Adipocyte (in vitro differentiated cells): ENCODE results near the gene SYNRG.
"Not testable (repeated sequence)": the region's sequence is repeated elsewhere in the genome, so short reads cannot be mapped to it uniquely, and the experiment has no call there.

ENCODE experiments used
- DNase-seq: peaks from one replicate; pipeline ENCODE4 v3.0.0-alpha.2; 2015; ENCODE audit warnings: low read depth
- H3K27me3 ChIP-seq: replicated peaks from 2 replicates; pipeline ENCODE4 v1.7.0; 2013; ENCODE audit warnings: mild to moderate bottlenecking, low read length, moderate library complexity; ENCODE audit not compliant: control insufficient read depth, insufficient read depth
- H3K36me3 ChIP-seq: 2 replicates; pipeline ENCODE4 v1.7.0; 2013; ENCODE audit warnings: low read length, mild to moderate bottlenecking, moderate library complexity; ENCODE audit not compliant: control insufficient read depth, insufficient read depth, severe bottlenecking
- H3K4me1 ChIP-seq: 2 replicates; pipeline ENCODE4 v1.7.0; 2013; ENCODE audit warnings: mild to moderate bottlenecking, low read length, moderate library complexity; ENCODE audit not compliant: control insufficient read depth, insufficient read depth
- H3K4me3 ChIP-seq: 2 replicates; pipeline ENCODE4 v1.7.0; 2013; ENCODE audit warnings: mild to moderate bottlenecking, low read length, moderate library complexity
- H3K9ac ChIP-seq: 2 replicates; pipeline ENCODE4 v1.7.0; 2013; ENCODE audit warnings: mild to moderate bottlenecking, low read length, moderate library complexity
- H3K9me3 ChIP-seq: 2 replicates; pipeline ENCODE4 v1.7.0; 2013; ENCODE audit warnings: mild to moderate bottlenecking, low read length, moderate library complexity; ENCODE audit not compliant: control insufficient read depth

The SYNRG gene

DNA sequence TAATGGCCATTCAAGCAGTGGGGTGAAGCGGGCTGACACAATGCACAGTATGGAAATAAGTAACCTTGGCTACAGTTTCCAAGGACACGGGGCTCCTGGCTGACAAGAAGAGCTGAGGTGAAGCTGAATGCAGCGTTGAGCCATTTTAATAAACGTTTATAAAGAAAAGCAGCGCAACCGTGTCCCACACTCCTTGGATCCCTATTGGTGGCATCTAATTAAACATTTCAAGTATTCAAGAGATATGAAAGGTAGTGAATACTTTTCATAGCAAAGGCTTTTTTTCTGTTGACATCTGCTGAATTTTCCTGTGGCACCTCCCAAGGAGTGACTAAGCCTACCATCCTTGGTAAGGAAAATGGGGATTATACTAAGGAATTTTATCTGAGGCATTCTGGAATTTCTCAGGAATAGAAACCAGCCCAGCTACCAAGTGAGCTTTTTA is 93.1 kb downstream of the SYNRG start:
- DNase-seq, result no peak
- Histone ChIP-seq H3K27me3 (no peaks in the 10 kb centered on the region), H3K4me1 (no peaks in the 10 kb centered on the region), H3K9me3 (no peaks in the 10 kb centered on the region), H3K4me3 (no peak overlapping the region), H3K36me3 (peaks cover 75% of the 10 kb centered on the region), H3K9ac (no peak overlapping the region)

DNA sequence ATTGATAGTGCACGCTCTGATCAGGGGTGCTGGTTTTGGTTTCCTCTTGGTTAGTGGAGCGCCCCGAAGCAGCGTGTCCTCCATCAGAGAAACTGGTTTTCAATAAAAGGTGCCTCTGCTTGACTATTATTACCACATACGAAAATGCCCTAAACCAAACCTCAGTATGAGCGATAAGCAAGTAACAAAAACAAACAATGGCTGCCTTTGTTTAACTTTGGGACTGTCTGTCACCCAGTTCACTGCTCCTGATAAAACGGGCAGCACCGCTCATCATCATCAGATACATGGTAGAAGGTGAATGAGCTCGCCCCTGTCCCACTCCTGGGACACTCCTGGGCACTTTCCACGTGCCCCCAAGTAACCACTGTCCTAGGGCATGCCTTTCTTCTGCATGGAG is 95.5 kb downstream of the SYNRG start:
- Histone ChIP-seq H3K4me3 (no peak overlapping the region), H3K4me1 (no peaks in the 10 kb centered on the region), H3K36me3 (peaks cover 63% of the 10 kb centered on the region), H3K27me3 (no peaks in the 10 kb centered on the region), H3K9me3 (no peaks in the 10 kb centered on the region), H3K9ac (no peak overlapping the region)
- no peak for DNase-seq

DNA sequence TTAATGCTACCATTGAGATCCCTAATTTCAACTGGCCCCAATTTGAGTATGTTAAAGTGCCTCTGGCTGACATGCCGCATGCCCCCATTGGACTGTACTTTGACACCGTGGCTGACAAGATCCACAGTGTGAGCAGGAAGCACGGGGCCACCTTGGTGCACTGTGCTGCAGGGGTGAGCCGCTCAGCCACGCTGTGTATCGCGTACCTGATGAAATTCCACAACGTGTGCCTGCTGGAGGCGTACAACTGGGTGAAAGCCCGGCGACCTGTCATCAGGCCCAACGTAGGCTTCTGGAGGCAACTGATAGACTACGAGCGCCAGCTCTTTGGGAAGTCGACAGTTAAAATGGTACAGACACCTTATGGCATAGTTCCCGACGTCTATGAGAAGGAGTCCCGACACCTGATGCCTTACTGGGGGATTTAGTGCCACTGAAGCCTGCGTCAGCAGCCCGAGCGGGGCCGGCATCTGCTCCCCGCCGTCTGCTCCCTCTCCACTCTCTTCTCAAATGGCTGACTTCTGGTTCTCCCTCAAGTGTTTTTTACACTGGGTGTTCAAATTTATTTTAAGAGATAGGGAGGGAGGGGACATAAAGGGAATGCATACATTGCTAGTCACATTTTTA is 96.7 kb downstream of the SYNRG start:
- H3K9me3 ChIP-seq, result no peaks in the 10 kb centered on the region
- no peak overlapping the region for H3K4me3 ChIP-seq
- H3K36me3 ChIP-seq, result peaks cover 58% of the 10 kb centered on the region
- H3K4me1 ChIP-seq, result no peaks in the 10 kb centered on the region
- H3K9ac ChIP-seq, result no peak overlapping the region
- no peaks in the 10 kb centered on the region for H3K27me3 ChIP-seq
- no peak for DNase-seq

DNA sequence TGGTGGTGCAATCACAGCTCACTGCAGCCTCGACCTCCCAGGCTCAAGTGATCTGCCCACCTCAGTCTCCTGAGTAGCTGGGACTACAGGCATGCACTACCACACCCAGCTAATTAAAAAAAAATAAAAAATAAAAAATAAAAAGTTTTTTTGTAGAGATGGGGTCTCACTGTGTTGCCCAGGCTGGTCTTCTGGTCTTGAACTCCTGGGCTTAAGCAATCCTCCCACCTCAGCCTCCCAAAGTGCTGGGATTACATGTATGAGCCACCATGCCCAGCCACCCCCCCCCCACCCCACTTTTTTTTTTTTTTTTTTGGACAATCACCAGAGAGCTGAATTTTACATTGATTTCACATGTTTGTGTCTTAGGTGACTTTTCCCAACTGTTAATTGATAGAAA is 97.6 kb downstream of the SYNRG start:
- DNase-seq, H3K9ac ChIP-seq, H3K4me3 ChIP-seq, H3K4me1 ChIP-seq, H3K9me3 ChIP-seq, H3K27me3 ChIP-seq: not testable (repeated sequence)
- peaks cover 57% of the 10 kb centered on the region for H3K36me3 ChIP-seq

GRCh38 chr17:37510056-37510455 is 99.2 kb downstream of the SYNRG start:
- no peaks in the 10 kb centered on the region for H3K4me1 ChIP-seq
- no peak overlapping the region for H3K4me3 ChIP-seq
- H3K9ac ChIP-seq, result no peak overlapping the region
- H3K9me3 ChIP-seq, result no peaks in the 10 kb centered on the region
- peaks cover 53% of the 10 kb centered on the region for H3K36me3 ChIP-seq
- no peak for DNase-seq
- H3K27me3 ChIP-seq, result no peaks in the 10 kb centered on the region

- H3K27me3 ChIP-seq, result no peaks in the 10 kb centered on the region
- no peak for DNase-seq
Measured at GRCh38 chr17:37507111-37507510, 102.1 kb downstream of the SYNRG start.

GRCh38 chr17:37506678-37507077 is 102.5 kb downstream of the SYNRG start:
- no peaks in the 10 kb centered on the region for H3K9me3 ChIP-seq
- DNase-seq, result peak; percentile 31

More at GRCh38 chr17:37507111-37507510, 102.1 kb downstream of the SYNRG start:
- peaks cover 5% of the 10 kb centered on the region for H3K4me1 ChIP-seq
- no peaks in the 10 kb centered on the region for H3K9me3 ChIP-seq
- peaks cover 34% of the 10 kb centered on the region for H3K36me3 ChIP-seq
- H3K4me3 ChIP-seq, result no peak overlapping the region
- no peak overlapping the region for H3K9ac ChIP-seq

DNA sequence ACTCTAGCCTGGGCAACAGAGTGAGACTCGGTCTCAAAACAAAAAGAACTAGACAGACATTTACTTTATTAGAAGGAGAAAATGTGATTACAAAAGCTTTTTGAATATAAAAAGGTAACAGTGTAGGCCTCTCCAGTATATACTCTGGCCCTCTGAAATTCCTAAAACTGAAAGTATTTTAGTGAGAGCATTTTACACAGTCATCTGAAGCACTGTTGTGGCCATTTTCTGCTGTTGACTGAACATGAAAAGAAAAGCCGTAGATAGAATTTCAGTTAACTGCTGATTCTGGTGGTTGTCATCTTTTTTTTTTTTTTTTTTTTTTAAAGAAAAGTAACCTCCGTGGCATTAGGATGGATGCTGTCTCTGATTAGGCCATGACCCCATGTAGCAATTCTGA is 103.9 kb downstream of the SYNRG start:
- Histone ChIP-seq H3K4me1 (peaks cover 10% of the 10 kb centered on the region), H3K36me3 (peaks cover 27% of the 10 kb centered on the region), H3K9ac (no peak overlapping the region), H3K9me3 (no peaks in the 10 kb centered on the region), H3K4me3 (no peak overlapping the region), H3K27me3 (no peaks in the 10 kb centered on the region)
- DNase-seq, result no peak

More at GRCh38 chr17:37506678-37507077, 102.5 kb downstream of the SYNRG start:
- peaks cover 10% of the 10 kb centered on the region for H3K4me1 ChIP-seq
- H3K9ac ChIP-seq, result no peak overlapping the region
- H3K4me3 ChIP-seq, result no peak overlapping the region
- H3K36me3 ChIP-seq, result peaks cover 31% of the 10 kb centered on the region
- no peaks in the 10 kb centered on the region for H3K27me3 ChIP-seq

- no peak for DNase-seq
- H3K36me3 ChIP-seq, result peaks cover 29% of the 10 kb centered on the region
- H3K4me3 ChIP-seq, result no peak overlapping the region
- no peak overlapping the region for H3K9ac ChIP-seq
- no peaks in the 10 kb centered on the region for H3K9me3 ChIP-seq
- H3K4me1 ChIP-seq, result peaks cover 10% of the 10 kb centered on the region
- H3K27me3 ChIP-seq, result no peaks in the 10 kb centered on the region
Measured at GRCh38 chr17:37503148-37503547, 106.1 kb downstream of the SYNRG start.

DNA sequence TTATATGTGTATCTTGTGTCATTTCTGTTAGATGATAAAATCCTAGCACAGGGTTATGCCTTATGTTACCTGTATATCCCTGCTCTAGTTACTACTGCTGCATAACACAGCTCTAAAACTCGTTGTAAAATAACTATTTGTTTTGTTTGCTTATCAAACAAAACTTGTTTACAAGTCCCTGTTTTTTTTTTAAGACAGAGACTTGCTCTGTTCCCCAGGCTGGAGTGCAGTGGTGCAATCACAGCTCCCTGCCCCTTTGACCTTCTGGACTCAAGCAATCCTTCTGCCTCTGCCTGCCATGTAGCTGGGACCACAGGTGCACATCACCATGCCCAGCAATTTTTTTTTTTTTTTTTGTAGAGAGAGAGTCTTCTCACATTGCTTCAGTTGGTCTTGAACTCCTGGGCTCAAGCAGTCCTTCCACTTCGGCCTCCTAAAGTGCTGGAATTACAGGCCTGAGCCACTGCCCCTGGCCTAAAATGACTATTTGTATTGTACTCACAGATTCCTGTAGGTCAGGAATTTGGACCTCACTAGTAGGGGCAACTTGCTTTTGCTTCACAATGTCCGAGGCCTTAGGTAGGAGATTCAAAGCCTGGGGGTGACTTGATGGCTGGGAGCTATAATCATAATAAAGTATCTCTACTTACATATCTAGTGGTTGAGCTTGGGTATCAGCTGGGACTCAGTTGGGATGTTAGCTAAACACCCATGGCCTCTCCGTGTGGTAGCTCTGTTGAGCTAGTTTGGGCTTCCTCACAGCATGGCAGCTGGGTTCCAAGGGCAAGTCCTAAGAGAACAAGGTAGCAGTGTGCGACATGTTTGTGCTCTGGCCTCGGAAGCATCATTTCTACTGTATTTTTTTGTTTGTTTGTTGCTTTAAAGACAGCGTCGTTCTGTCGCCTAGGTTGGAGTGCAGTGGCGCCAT is 106.9 kb downstream of the SYNRG start:
- DNase-seq, result no peak
- Histone ChIP-seq H3K27me3 (no peaks in the 10 kb centered on the region), H3K9me3 (no peaks in the 10 kb centered on the region), H3K9ac (no peak overlapping the region), H3K36me3 (peaks cover 20% of the 10 kb centered on the region), H3K4me3 (no peak overlapping the region), H3K4me1 (peaks cover 10% of the 10 kb centered on the region)

DNA sequence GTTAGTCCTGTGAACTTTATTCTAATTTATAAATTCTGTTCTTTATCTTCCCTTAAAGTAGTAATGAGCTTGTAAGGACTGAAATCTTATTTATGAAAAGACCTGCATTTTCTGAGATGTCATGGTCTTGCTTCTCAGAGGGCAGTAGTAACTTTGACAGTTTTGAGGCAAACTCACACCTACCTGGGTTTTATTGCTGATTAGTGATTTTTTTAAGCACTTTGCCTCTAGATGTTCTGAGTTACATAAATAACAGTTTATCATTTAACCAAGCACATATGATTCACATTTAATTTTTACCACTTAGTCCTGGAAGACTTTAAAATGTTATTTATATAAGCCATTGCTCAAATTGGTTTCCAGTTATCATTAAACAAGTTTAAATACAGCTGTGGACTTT is 108.8 kb downstream of the SYNRG start:
- H3K4me1 ChIP-seq, result peaks cover 11% of the 10 kb centered on the region
- no peak overlapping the region for H3K4me3 ChIP-seq
- DNase-seq, result no peak
- no peaks in the 10 kb centered on the region for H3K27me3 ChIP-seq
- H3K9ac ChIP-seq, result no peak overlapping the region
- H3K36me3 ChIP-seq, result peaks cover 17% of the 10 kb centered on the region
- no peaks in the 10 kb centered on the region for H3K9me3 ChIP-seq
